NCI-H2196 (cell line): ENCODE results near the gene SDHC.
A peak's percentile ranks its signal among the peaks of the same experiment; 100 is the strongest.

Experiments used
- DNase-seq: peaks from one replicate; lab custom pipeline; 2025; ENCODE audit not compliant: unreplicated experiment; lab: John Stamatoyannopoulos, UW

Gene SDHC, protein sequence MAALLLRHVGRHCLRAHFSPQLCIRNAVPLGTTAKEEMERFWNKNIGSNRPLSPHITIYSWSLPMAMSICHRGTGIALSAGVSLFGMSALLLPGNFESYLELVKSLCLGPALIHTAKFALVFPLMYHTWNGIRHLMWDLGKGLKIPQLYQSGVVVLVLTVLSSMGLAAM

DNA sequence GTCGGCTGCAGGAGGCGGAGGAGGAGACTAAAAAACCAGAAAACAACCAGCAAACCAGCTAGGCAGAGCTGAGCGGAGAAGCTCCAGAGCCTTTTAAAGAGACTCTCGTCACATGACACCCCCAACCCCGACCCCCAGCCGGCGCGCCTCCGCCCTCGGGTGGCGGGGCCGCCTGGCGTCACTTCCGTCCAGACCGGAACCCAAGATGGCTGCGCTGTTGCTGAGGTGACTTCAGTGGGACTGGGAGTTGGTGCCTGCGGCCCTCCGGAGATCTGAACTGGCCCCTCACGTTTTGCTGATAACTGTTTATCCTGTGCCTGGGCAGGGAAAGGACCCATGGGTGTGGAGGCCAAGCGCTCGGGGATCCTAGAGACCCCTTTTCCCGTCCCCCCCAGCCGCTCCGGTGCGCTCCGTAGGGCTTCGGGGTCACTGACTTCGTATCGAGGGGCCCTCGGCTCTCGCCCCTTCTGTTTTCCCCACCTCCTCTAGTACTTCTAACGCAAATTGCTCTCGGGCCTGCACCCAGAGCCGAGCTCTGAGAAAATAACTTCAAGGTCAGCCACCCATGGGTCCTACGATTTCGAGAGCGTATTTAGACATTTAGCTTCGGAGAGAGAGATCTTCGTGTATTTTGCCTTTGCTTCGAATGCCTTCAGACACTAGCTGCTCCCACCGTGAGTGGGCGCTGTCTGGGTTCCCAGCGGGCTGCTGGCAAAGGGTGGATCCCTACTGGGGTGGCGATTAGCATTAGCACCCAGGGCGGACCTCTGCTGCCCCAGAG is at the start of gene SDHC:
SDHC (plus strand) TSS at position 181 of the 781 bp plus-strand sequence; CDS start at position 206, 25 bp downstream.
- DNase-seq = peak; percentile 89

DNA sequence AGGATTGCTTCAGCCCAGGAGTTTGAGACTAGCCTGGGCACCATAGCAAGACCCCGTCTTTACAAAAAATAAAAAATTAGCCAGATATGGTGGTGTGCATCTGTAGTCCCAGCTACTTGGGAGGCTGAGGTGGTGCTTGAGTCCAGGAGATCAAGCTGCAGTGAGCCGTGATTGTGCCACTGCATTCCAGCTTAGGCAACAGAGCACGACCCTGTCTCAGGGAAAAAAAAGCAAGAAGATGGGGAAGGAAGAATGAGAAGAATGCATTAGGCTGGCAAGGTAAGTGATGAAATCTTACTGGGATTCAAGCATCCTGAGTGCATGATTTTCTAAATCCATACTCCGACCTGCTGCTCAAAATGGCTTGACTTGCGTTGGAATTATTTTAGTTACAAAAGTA is 48.9 kb upstream of the SDHC start:
- DNase-seq = no peak

DNA sequence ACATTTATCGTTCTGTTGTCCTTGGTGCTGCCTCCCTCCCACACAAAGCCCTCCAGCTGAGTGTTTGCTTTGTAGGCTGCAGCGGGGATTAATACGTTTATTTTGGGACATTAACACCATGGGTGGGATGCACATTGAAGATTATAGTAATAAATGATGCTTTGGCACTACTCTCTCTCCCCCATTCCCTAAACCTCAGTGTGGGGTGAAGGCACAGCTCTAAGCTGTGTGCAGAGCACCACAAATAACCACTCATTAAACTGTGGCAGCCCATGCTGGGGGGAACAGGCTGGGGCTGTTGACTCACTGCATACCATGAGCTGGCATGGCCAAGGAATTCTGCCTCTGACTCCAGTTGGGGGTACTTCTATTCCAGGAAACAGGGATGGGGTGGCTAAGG is 48.0 kb upstream of the SDHC start:
- DNase-seq = no peak

DNA sequence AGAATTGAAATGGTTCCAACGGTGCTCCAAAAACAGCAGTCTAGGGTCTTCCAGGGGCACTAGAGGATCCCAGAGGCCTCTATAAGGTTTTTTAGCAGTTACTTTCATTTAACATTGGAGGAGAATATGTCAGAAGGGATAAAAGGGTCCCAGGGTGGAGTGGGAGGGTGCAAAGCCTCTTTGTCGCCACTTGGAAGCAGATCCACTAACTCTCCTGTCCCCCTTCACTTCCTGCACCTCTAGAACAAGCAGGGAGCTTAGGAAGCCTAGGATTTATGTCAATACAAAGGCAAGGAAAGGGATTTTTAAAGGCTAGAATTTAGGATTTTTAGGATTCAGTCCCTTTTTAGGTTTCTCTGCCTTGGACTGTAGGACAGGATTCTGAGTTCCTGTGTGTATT is 47.3 kb upstream of the SDHC start:
- DNase-seq = no peak

DNA sequence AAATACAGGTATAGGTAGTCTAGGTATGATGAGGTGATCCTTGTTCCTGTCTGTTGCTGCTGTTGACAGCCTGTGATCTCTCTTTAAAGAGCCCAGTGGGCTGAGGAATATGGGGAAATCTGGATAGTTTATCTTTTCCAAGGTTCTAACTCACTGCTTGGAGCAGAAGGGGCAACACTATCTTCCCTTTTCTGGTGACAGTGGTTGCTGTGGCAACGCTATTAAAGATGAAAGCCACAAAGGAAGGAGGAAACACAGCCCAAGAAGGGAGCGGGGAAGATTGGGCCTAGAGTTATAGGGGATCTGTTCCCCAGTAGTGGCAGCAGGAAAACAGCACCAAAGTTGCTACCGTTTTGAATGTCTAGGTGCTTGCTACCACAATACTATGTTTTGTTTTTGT is 46.9 kb upstream of the SDHC start:
- DNase-seq = no peak

DNA sequence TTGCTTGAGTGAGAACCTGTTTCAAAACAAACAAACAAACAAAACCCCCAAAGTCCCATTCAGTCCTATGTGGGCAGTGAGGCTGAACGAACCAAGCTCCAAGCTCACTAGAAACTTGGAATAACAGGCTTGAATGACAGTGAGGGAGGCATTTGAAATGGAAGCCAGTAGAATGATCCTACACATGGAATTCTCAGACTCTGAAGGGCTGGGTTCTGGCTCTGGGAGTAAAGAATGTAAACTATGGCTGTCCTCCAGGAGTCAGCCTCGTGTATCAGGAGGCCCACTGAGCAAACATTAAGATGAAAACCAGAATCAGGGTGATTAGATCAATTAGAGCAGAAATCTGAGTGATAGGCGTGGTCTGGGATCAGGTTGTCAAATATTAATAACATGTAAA is 40.8 kb upstream of the SDHC start:
- no peak for DNase-seq

DNA sequence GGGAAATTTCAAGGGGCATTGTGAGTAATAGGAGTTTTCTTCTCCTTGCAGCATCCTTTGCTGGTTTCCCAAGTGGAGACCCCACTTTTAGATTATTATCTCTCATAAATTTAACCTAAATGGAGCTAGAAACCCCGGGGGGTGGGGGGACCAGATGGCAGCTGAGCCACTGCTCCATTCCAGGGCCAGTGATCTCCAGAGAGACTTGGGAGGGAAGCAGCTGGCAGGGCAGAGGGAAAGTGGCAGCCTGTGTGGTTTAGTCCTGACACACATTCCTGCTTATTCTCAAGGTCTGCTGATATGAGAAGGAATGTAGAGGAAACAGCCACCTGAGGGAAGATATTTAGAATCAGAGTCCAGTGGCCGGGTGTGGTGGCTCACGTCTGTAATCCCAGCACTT is 39.3 kb upstream of the SDHC start:
- DNase-seq = no peak

DNA sequence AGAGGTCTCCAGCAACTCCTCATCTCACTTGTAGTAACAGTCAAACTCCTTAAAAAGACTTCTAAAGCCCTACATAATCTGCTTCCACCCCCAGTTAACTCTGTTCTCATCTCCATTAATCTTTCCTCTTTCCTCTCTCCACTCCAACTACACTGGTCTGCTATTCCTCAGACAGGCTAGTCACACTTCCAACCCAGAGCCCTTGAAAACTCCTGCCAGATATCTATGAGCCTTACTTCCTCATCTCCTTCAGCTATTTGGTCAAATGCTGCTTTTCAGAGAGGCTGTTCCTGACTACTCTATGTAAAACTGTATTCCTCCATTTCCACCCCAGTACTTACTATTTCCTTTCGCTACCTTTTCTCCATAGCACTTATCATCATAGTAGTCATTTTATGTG is 31.2 kb upstream of the SDHC start:
- DNase-seq = no peak

DNA sequence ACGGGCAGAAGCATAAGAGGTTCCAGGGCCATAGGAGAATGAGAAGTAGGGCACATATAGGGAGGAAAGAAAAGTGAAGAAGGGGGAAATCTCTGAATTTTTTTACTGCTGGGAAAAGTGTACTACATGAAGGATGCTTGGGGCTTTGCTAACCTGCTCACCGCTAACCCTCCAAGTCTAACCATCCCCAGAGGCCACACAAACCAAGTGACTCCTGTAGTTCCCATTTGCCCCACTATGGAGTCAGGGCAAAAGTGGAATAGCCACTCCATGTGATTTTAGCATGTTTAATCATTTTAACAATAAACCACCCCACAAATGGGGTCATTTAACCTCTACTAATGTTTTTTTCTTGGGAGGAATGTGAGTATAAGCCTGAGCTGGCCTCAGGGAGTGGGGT is 29.1 kb upstream of the SDHC start:
- no peak for DNase-seq

DNA sequence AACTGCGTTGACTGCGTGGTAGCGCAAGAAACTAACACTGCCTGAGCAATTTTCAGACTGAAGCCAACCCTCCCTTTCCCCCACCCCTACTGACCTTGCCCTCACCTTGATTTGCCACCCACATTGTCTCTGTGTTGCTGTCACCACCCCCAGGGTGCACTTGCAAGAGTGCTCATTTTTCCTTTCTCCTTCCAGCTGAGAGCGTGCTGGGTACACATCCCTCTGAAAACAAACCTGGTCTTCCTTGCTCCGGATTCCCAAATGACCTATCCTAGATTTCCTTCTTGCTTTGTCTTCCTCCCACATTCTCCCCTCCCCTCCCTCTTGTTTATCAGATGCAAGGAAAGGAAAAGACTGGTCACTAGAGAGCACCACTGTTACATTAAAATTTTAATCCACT is 28.7 kb upstream of the SDHC start:
- DNase-seq = no peak

DNA sequence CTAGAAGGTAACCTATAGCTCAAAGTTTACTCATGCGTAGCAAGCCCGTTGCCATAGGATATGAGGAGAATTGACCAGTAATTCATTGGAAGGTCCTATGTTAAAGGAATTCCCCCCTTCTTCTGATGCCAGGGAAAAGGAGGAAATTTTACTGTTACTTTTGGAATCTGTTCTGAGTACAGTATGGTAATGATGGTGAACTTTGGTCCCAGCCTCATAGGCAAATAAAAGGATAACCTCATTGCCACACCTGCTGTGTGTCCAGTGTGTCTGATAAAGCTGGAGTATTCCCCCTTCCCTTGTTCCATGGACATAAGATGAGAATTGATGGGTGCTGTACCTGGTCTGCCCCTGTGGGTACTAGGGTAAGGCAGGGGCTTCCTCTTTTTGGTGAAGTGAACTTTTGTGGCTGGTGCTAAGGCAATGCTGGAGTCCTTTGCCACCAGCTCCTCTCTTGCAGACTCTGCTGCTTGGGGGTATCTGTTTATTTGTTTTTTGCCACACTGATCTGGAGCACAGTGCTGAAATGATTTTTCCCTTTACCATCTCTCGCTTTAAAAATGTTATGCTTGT is 26.6 kb upstream of the SDHC start:
- no peak for DNase-seq

DNA sequence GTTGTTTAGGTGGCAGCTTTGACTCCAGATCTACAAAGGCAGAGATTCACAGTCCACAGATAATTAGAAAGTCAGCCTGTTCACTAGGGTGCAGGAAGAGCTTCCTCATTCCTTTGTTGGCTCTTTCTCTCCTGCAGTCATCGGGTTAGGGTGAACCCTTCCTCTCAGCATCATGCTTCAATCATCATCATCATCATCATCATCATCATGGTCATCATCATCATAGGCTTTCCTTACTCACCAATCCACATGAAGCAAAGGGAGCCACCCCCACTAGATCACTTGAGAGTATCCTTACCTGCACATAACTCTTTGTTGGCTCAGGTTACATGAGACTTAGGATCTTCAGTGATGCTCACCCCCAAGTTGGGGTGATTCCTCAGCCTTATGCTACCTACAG is 23.4 kb upstream of the SDHC start:
- DNase-seq = no peak

DNA sequence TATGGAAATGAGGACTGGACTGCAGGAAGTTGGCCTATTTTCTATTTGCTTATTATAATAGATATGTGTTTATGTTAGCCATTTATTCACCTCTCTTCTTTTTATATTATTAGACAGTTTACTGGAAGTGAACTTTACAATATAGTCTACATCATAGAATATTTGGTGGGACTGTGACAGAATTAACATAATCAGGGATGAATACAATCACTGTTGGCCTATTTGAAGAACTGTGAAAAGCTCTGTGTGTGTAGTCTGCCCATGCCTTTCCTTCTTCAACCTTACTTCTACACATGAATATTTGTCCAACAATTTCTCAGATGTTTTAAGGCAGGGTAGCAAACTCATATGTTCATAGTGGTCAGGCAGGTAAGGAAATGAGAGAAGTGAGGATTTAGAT is 16.8 kb upstream of the SDHC start:
- no peak for DNase-seq

DNA sequence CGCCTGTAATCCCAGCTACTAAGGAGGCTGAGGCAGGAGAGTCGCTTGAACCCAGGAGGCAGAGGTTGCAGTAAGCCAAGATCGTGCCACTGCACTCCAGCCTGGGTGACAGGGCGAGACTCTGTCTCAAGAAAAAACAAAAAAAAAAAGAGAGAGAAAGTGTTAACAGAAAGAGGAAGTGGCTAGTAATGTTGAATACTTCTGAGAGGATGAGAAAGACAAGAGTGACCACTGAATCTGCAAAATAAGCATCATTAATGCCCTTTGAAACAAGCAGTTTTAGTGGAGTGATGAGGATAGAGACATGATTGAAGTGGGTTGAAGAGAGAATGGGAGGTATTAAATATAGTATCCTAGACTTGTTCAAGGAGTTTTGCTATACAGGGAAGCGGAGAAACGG is 16.1 kb upstream of the SDHC start:
- no peak for DNase-seq

DNA sequence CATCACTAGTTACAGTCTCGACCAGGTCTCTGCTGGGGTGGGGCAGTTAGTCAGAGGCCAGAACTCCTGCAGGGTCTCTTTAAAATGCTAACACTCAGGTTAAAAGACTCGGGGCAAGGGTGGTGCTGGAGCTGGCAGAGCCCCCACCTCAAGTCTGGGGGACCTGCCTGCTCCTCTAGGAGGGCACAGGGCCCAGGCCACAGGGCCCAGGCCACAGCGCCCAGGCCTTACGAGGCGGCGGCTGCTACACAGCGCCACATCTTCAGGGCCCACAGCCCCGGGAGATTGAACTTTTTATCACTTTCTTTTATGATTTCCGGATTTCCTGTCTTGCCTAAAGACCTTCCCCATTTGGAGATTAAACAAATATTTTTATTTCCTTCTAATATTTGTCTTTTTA is 14.8 kb upstream of the SDHC start:
- no peak for DNase-seq

DNA sequence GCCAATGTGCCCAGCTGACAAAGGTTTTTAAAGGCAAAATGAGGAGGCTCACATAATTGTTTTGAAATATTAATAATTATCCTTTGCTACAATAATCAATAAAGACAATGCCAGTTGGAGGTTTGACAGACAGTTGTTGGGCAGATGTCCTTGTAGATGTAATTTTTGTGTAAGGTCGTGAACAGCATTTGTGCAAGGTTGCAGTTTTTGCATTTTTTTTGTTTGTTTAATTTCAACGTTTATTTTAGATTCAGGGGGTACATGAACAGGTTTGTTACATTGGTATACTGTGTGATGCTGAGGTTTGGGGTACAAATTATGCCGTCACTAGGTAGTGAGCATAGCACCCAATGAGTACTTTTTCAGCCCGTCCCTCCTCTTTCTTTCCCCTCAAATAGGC is 13.7 kb upstream of the SDHC start:
- no peak for DNase-seq

DNA sequence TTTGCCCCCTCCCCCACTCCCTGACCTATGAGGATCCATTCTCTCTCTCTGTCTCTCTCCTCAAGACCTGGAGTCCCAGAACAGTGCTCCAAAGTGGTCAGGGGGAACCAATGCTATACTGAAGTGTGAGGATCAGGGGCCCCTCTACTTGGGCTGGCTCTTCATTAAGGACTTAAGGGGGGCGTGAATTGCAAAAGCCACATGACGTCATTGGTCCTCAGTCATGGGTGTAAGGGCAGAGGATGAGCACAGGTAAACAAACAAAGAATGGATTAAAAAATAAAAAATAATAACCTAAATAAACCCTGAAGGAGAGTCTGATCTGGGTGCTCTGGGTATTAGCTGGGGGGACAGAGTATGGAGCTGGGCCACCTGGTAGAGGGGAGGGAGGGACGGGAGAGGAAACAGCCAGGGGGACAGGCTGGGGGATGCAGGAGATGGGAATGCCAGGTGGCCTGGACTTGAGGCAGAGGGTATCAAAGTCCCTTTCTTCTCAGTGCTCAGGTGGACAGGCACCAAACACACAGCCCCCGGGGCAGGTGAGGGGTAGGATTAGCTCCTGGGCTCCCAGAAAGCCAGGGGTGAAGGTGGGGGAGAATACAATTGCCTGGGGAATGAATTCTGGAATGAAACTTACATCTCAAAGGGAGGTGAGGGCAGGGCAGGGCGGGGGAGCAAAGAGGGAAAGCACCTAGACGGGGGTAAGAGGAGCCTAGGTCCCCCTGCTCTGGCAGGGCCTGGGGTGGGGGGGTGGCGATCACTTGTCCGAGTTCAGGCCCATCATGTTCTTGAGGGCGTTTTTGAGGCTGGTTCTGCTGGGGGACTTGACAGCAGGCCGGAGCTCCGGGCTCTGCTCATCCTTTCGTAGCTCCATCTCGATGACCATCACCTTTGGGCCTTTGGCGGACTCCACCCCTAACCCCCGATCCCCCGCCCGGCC is 9.0 kb upstream of the SDHC start:
- DNase-seq = no peak

DNA sequence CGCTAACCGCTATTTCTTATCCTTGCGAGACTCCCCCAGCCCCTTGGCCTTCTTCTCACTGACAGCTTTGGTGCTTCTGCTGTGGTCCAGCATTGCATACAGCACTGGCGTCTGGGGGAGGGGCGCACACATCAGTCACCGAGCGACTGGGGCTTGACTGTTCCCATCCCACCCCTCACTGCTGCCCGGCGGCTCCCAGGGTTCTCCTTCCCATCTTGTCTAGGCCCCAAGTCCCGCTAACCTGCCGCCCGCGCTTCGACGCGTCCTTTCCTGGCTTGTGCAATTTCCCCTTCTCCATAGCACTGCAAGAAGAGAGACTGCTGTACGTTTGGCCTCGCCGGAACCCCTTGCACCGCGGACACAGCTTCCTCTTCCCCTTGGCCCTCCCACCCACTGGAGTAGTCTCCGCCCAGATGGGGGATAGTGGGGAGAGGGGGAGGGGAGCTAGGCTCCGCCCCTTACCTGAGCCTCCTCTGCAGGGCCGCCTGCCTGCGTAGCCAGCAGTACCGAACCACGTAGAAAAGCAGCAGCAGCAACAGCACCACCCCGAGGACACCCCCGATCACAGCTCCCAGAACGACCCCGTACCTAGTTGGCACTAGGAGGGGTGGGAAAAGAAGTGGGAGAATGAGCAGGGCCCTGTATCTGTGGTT is 8.2 kb upstream of the SDHC start:
- peak; percentile 82 for DNase-seq

DNA sequence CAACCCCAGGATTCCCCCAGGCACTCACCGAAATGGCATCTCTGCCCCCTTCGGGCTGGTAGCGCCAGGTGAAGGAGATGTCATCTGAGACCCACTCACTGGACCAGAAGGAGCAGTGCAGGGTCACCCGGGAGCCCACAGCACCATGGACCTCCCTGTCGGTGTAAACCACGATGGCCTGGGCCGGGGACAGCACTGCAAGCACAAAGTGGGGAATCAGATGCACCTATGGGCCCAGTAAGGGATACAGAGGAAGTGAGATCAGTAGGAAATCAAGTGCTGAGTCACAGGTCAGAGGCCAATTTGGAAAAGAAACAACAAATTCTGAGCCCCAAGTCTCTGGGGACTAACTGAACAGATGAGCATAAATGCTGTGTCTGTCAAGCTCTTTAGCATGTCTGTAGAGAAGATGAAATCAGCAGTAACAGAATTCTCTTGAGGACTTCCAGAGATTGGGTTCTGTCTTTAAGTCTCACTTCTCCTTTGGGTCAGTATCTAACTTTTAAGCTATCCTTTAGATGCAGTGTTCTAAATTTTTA is 6.9 kb upstream of the SDHC start:
- no peak for DNase-seq

DNA sequence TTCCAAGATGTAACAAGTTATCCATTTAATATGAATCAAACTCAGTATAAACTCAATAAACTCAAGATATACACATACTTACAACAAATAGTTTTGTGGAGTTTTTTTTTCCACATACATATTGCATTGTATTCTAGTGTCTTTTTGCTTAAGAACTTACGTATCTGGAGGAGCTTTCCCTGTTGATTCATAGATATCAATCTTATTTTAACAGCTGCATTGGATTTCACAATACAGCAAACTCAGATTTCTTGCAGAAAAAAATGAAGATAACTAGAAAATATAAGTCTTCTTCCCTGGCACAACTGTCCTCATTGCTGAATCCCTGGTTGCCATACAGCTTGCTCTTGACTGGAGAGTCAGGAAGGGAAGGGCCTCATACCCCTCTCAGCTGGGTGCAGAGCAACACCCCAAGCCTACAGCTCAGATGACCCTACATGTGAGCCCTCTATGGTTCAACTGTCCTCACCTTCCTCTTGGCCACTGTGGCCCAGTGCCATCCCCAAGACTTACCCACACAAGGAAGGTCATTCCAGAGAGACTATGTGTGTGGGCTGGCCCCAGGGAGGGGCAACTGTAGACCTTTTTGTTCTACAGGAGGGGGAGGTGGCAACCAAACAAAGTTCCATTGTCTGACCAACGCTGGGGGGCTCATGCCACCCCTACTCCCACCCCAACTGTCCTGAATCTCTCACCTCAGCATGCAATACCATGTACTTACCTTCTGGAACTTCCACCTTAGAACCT is 6.1 kb upstream of the SDHC start:
- no peak for DNase-seq
